ENCODE results near the gene TMCC1. TPM values are rescaled to one million over a fixed set of nuclear protein-coding genes. Genes with fewer than 3 reads are reported as not detected.
A peak's percentile ranks its signal among the peaks of the same experiment; 100 is the strongest.

Gene TMCC1
- total and polyA plus RNA-seq, 7 donors = 12.4 to 55.0 (median 38.1) TPM

- intact Hi-C loops (cut with DNase I) = loop anchor here (2.0 to 5.0 kb wide), 2 partner anchors 26 to 59 kb away; no protein-coding TSS in a partner anchor
- H3K9me3 ChIP-seq = no peaks in the 10 kb centered on the region
- H3K4me3 ChIP-seq = peak overlapping the region; percentile 52
- DNase-seq (no peak), ATAC-seq (peak; percentile 30 to 56 (median 46))
- no peaks in the 10 kb centered on the region for H3K27me3 ChIP-seq (ENCODE audit: insufficient read depth in 3 of 3, low read length in 2 of 3)
- H3K4me1 ChIP-seq = peaks cover 60% of the 10 kb centered on the region
- peak overlapping the region; percentile 94 for H3K27ac ChIP-seq
- 27 to 59% (median 37%) methylated on average over 1 of the region's 1 CpG for WGBS, 3 donors
- TF ChIP-seq, protein P1, sequence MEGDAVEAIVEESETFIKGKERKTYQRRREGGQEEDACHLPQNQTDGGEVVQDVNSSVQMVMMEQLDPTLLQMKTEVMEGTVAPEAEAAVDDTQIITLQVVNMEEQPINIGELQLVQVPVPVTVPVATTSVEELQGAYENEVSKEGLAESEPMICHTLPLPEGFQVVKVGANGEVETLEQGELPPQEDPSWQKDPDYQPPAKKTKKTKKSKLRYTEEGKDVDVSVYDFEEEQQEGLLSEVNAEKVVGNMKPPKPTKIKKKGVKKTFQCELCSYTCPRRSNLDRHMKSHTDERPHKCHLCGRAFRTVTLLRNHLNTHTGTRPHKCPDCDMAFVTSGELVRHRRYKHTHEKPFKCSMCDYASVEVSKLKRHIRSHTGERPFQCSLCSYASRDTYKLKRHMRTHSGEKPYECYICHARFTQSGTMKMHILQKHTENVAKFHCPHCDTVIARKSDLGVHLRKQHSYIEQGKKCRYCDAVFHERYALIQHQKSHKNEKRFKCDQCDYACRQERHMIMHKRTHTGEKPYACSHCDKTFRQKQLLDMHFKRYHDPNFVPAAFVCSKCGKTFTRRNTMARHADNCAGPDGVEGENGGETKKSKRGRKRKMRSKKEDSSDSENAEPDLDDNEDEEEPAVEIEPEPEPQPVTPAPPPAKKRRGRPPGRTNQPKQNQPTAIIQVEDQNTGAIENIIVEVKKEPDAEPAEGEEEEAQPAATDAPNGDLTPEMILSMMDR (IDR thresholded peaks at IDR 0.05) = no peak
- H3K36me3 ChIP-seq (ENCODE audit: insufficient read depth in 1 of 2, low read depth in 1 of 2) = no peaks in the 10 kb centered on the region
Measured at GRCh38 chr3:129663045-129663446, 230.5 kb downstream of the TMCC1 start.

GRCh38 chr3:129662191-129662608 is 231.3 kb downstream of the TMCC1 start:
- H3K27me3 ChIP-seq (ENCODE audit: insufficient read depth in 3 of 3, low read length in 2 of 3) = no peaks in the 10 kb centered on the region

GRCh38 chr3:129661766-129662165 is 231.7 kb downstream of the TMCC1 start:
- DNase-seq = no peak

More at GRCh38 chr3:129662191-129662608, 231.3 kb downstream of the TMCC1 start:
- Histone ChIP-seq H3K4me1 (peaks cover 66% of the 10 kb centered on the region), H3K36me3 (ENCODE audit: insufficient read depth in 1 of 2, low read depth in 1 of 2) (no peaks in the 10 kb centered on the region), H3K4me3 (peak overlapping the region; percentile 52), H3K9me3 (no peaks in the 10 kb centered on the region), H3K27ac (peak overlapping the region; percentile 94)
- ATAC-seq = peak; percentile 81 to 85 (median 84)
- TF ChIP-seq, protein P1 (IDR thresholded peaks at IDR 0.05) = no peak
- intact Hi-C loops (cut with DNase I) = loop anchor here (2.0 to 5.0 kb wide), 2 partner anchors 27 to 60 kb away; no protein-coding TSS in a partner anchor
- DNase-seq = peak in 1 of 2 donors; percentile 64
- 33 to 35% (median 34%) methylated on average over 4 of the region's 4 CpGs for WGBS, 3 donors

GRCh38 chr3:129658110-129658843 is 235.2 kb downstream of the TMCC1 start:
- peaks cover 0 to 13% of the 10 kb centered on the region in 2 donors for H3K36me3 ChIP-seq (ENCODE audit: insufficient read depth in 1 of 2, low read depth in 1 of 2)
- ATAC-seq = no peak
- TF ChIP-seq, protein P1 (IDR thresholded peaks at IDR 0.05) = no peak
- H3K9me3 ChIP-seq = no peaks in the 10 kb centered on the region
- 53 to 69% (median 53%) methylated on average over 4 of the region's 4 CpGs for WGBS, 3 donors
- H3K27me3 ChIP-seq (ENCODE audit: insufficient read depth in 3 of 3, low read length in 2 of 3) = no peaks in the 10 kb centered on the region
- H3K4me1 ChIP-seq = peaks cover 68% of the 10 kb centered on the region
- DNase-seq = no peak
- intact Hi-C loops (cut with DNase I) = no loop called here
- H3K27ac ChIP-seq = peak overlapping the region; percentile 56
- no peak overlapping the region for H3K4me3 ChIP-seq

More at GRCh38 chr3:129661766-129662165, 231.7 kb downstream of the TMCC1 start:
- H3K27ac ChIP-seq = peak overlapping the region; percentile 94
- ATAC-seq = no peak
- H3K36me3 ChIP-seq (ENCODE audit: insufficient read depth in 1 of 2, low read depth in 1 of 2) = no peaks in the 10 kb centered on the region
- no peaks in the 10 kb centered on the region for H3K9me3 ChIP-seq
- TF ChIP-seq, protein P1 (IDR thresholded peaks at IDR 0.05) = no peak
- H3K4me3 ChIP-seq = no peak overlapping the region
- peaks cover 70% of the 10 kb centered on the region for H3K4me1 ChIP-seq
- no peaks in the 10 kb centered on the region for H3K27me3 ChIP-seq (ENCODE audit: insufficient read depth in 3 of 3, low read length in 2 of 3)
- intact Hi-C loops (cut with DNase I) = loop anchor here (2.0 to 5.0 kb wide), 2 partner anchors 27 to 61 kb away; no protein-coding TSS in a partner anchor
- 71 to 75% (median 72%) methylated on average over 1 of the region's 1 CpG for WGBS, 3 donors

Data from psoas muscle (tissue), 8 donors.